ENCODE measurements around the gene CASK. TPM values are rescaled to one million over a fixed set of nuclear protein-coding genes. Genes with fewer than 3 reads are reported as not detected.

CASK gene
- total and polyA plus RNA-seq, 12 donors = 4.7 to 53.0 (median 41.3) TPM

GRCh38 chrX:41512394-41512793 is 411.0 kb downstream of the CASK start:
- Histone ChIP-seq H3K27me3 (peaks cover under 1% of the 10 kb centered on the region), H3K4me1 (replicated peaks in 1 of 2) (no peaks in the 10 kb centered on the region), H3K4me3 (no peak overlapping the region), H3K36me3 (replicated peaks in 1 of 2) (no peaks in the 10 kb centered on the region), H3K27ac (no peak overlapping the region), H3K9me3 (replicated peaks in 1 of 3) (no peaks in the 10 kb centered on the region)
- WGBS, 4 donors = 74 to 96% (median 83%) methylated on average over 4 of the region's 4 CpGs
- DNase-seq = no peak
- no peak for TF ChIP-seq POLR2A (IDR thresholded peaks at IDR 0.05)
- no peak for TF ChIP-seq CTCF (IDR thresholded peaks at IDR 0.05)
- intact Hi-C loops (cut with DNase I) = no loop called here

GRCh38 chrX:41507919-41508318 is 415.4 kb downstream of the CASK start:
- no peaks in the 10 kb centered on the region for H3K9me3 ChIP-seq (replicated peaks in 1 of 3)
- H3K27me3 ChIP-seq = no peaks in the 10 kb centered on the region
- no peak for DNase-seq
- intact Hi-C loops (cut with DNase I) = no loop called here
- H3K4me1 ChIP-seq (replicated peaks in 1 of 2) = no peaks in the 10 kb centered on the region
- TF ChIP-seq POLR2A (IDR thresholded peaks at IDR 0.05) = no peak
- no peak for TF ChIP-seq CTCF (IDR thresholded peaks at IDR 0.05)
- H3K4me3 ChIP-seq = no peak overlapping the region
- H3K36me3 ChIP-seq (replicated peaks in 1 of 2) = no peaks in the 10 kb centered on the region
- H3K27ac ChIP-seq = no peak overlapping the region
- WGBS, 4 donors = 86 to 94% (median 88%) methylated on average over 3 to 4 of the region's 4 CpGs

- H3K27me3 ChIP-seq = no peaks in the 10 kb centered on the region
- peaks cover 0 to 5% (median 0%) of the 10 kb centered on the region in 3 donors for H3K9me3 ChIP-seq (replicated peaks in 1 of 3)
- intact Hi-C loops (cut with DNase I) = no loop called here
- H3K4me1 ChIP-seq (replicated peaks in 1 of 2) = no peaks in the 10 kb centered on the region
- 90 to 100% (median 95%) methylated on average over 1 of the region's 1 CpG for WGBS, 4 donors
- no peak overlapping the region for H3K27ac ChIP-seq
- no peak for DNase-seq
- no peak for TF ChIP-seq POLR2A (IDR thresholded peaks at IDR 0.05)
- no peak for TF ChIP-seq CTCF (IDR thresholded peaks at IDR 0.05)
- no peaks in the 10 kb centered on the region for H3K36me3 ChIP-seq (replicated peaks in 1 of 2)
- H3K4me3 ChIP-seq = no peak overlapping the region
Measured at GRCh38 chrX:41502004-41502403, 421.4 kb downstream of the CASK start.

- Histone ChIP-seq H3K4me1 (replicated peaks in 1 of 2) (no peaks in the 10 kb centered on the region), H3K4me3 (no peak overlapping the region), H3K27ac (no peak overlapping the region), H3K36me3 (replicated peaks in 1 of 2) (no peaks in the 10 kb centered on the region), H3K9me3 (replicated peaks in 1 of 3) (peaks cover 0 to 5% (median 0%) of the 10 kb centered on the region in 3 donors), H3K27me3 (no peaks in the 10 kb centered on the region)
- TF ChIP-seq CTCF (IDR thresholded peaks at IDR 0.05) (no peak), POLR2A (IDR thresholded peaks at IDR 0.05) (no peak)
- intact Hi-C loops (cut with DNase I) = no loop called here
- no peak for DNase-seq
- 50 to 81% (median 67%) methylated on average over 1 to 3 of the region's 3 CpGs for WGBS, 4 donors
Measured at GRCh38 chrX:41499984-41500383, 423.4 kb downstream of the CASK start.

Data from adrenal gland (tissue), 12 donors.